Panc1 (cell line): Measurements from ENCODE around the gene FKTN.

ENCODE experiments used
- POLR2AphosphoS5 ChIP-seq: IDR thresholded peaks from 2 replicates; pipeline ENCODE4 v1.6.1; 2012; ENCODE audit warnings: mild to moderate bottlenecking, low read depth, low read length, moderate library complexity
- SIN3A ChIP-seq: IDR thresholded peaks from 2 replicates; pipeline ENCODE4 v1.6.1; 2012; ENCODE audit warnings: low read depth, mild to moderate bottlenecking, low read length, moderate library complexity, borderline replicate concordance; ENCODE audit not compliant: insufficient read depth
- TCF7L2 ChIP-seq: IDR thresholded peaks from 2 replicates; pipeline ENCODE4 v1.6.1; 2011; ENCODE audit warnings: mild to moderate bottlenecking, low read depth, low read length, inconsistent platforms
- TF ChIP-seq, protein P1 (sequence below): fragments of 450-650 bp; IDR thresholded peaks from 2 replicates; pipeline ENCODE4 v1.5.1; 2017; ENCODE audit warnings: mild to moderate bottlenecking
- TF ChIP-seq, protein P2 (sequence below), 2 experiments: IDR thresholded peaks; 2 replicates each; pipeline ENCODE4 v1.6.1; 2011 to 2012; ENCODE audit warnings: low read depth in 2 of 2, control low read depth in 1 of 2, low read length in 1 of 2, mild to moderate bottlenecking in 1 of 2, moderate library complexity in 1 of 2; ENCODE audit not compliant: insufficient read depth in 1 of 2

DNA sequence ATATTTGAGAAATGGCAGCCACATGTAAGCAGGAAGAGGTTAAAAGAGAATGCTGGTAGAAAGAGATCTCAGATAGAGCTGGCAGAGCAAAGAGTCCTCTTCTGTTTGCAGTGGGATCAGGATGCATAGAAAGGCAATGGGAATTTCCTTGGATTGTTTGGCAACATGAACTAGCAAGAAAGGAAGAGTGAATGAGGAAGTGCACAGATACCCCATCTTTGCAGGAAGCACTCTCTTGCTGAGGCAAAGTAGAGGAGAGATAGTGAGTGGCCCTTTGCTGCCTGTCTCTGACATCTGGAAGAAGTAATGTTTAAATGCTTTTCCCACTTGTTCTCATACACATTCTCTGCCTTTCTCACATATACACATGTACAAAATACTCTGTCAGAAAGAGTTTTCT is 14.5 kb downstream of the FKTN start:
- TF ChIP-seq, protein P1, sequence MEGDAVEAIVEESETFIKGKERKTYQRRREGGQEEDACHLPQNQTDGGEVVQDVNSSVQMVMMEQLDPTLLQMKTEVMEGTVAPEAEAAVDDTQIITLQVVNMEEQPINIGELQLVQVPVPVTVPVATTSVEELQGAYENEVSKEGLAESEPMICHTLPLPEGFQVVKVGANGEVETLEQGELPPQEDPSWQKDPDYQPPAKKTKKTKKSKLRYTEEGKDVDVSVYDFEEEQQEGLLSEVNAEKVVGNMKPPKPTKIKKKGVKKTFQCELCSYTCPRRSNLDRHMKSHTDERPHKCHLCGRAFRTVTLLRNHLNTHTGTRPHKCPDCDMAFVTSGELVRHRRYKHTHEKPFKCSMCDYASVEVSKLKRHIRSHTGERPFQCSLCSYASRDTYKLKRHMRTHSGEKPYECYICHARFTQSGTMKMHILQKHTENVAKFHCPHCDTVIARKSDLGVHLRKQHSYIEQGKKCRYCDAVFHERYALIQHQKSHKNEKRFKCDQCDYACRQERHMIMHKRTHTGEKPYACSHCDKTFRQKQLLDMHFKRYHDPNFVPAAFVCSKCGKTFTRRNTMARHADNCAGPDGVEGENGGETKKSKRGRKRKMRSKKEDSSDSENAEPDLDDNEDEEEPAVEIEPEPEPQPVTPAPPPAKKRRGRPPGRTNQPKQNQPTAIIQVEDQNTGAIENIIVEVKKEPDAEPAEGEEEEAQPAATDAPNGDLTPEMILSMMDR: no peak
- no peak for TF ChIP-seq POLR2AphosphoS5
- TF ChIP-seq SIN3A: no peak
- TF ChIP-seq, protein P2, sequence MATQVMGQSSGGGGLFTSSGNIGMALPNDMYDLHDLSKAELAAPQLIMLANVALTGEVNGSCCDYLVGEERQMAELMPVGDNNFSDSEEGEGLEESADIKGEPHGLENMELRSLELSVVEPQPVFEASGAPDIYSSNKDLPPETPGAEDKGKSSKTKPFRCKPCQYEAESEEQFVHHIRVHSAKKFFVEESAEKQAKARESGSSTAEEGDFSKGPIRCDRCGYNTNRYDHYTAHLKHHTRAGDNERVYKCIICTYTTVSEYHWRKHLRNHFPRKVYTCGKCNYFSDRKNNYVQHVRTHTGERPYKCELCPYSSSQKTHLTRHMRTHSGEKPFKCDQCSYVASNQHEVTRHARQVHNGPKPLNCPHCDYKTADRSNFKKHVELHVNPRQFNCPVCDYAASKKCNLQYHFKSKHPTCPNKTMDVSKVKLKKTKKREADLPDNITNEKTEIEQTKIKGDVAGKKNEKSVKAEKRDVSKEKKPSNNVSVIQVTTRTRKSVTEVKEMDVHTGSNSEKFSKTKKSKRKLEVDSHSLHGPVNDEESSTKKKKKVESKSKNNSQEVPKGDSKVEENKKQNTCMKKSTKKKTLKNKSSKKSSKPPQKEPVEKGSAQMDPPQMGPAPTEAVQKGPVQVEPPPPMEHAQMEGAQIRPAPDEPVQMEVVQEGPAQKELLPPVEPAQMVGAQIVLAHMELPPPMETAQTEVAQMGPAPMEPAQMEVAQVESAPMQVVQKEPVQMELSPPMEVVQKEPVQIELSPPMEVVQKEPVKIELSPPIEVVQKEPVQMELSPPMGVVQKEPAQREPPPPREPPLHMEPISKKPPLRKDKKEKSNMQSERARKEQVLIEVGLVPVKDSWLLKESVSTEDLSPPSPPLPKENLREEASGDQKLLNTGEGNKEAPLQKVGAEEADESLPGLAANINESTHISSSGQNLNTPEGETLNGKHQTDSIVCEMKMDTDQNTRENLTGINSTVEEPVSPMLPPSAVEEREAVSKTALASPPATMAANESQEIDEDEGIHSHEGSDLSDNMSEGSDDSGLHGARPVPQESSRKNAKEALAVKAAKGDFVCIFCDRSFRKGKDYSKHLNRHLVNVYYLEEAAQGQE (IDR thresholded peaks at IDR 0.05; ENCODE audit: insufficient read depth in 1 of 2, low read depth in 2 of 2, low read length in 1 of 2): no peak
- no peak for TF ChIP-seq TCF7L2
